Neural cell (in vitro differentiated cells): ENCODE measurements around the gene ZNF444. TPM values are rescaled to one million over a fixed set of nuclear protein-coding genes. Genes with fewer than 3 reads are reported as not detected.

Experiments
- H2AFZ ChIP-seq: fragments of 200-600, 300-800 bp; sonication (generic), shearing (Covaris generic); 2 replicates; pipeline ENCODE4 v1.6.0; 2014; ENCODE audit warnings: low read depth, mild to moderate bottlenecking, antibody characterized with exemption, low read length, moderate library complexity
- H3F3A ChIP-seq: fragments of 200-600 bp; shearing (Covaris generic); 2 replicates; pipeline ENCODE4 v1.6.1; 2016; ENCODE audit warnings: mild to moderate bottlenecking, moderate library complexity, mixed read lengths, antibody characterized with exemption, low read length; ENCODE audit not compliant: insufficient read depth, poor library complexity, severe bottlenecking
- H3K27ac ChIP-seq: fragments of 200-600, 300-800 bp; sonication (generic), shearing (Covaris generic); 2 replicates; pipeline ENCODE4 v1.5.1; 2014; ENCODE audit warnings: mild to moderate bottlenecking, low read length, moderate library complexity
- H3K27me3 ChIP-seq: fragments of 300-800, 200-600 bp; sonication (generic), shearing (Covaris generic); 2 replicates; pipeline ENCODE4 v1.6.0; 2014; ENCODE audit warnings: mild to moderate bottlenecking, low read depth, low read length, moderate library complexity; ENCODE audit not compliant: insufficient read depth
- H3K36me3 ChIP-seq: fragments of 300-800, 200-600 bp; sonication (generic), shearing (Covaris generic); 2 replicates; pipeline ENCODE4 v1.5.1; 2014; ENCODE audit warnings: mild to moderate bottlenecking, antibody characterized with exemption, low read length, moderate library complexity; ENCODE audit not compliant: insufficient read depth
- H3K4me2 ChIP-seq: fragments of 300-800, 200-600 bp; sonication (generic), shearing (Covaris generic); 2 replicates; pipeline ENCODE4 v1.6.0; 2014; ENCODE audit warnings: mild to moderate bottlenecking, low read length
- H3K4me3 ChIP-seq: fragments of 300-800, 200-600 bp; sonication (generic), shearing (Covaris generic); 2 replicates; pipeline ENCODE4 v1.5.1; 2014; ENCODE audit warnings: mild to moderate bottlenecking, low read length, moderate library complexity
- H3K79me2 ChIP-seq: fragments of 200-600 bp; shearing (Covaris generic); replicated peaks from 2 replicates; pipeline ENCODE4 v1.6.0; 2014; ENCODE audit warnings: mild to moderate bottlenecking, low read length, moderate library complexity; ENCODE audit not compliant: insufficient read depth
- H3K9ac ChIP-seq: fragments of 300-800, 200-600 bp; sonication (generic), shearing (Covaris generic); 2 replicates; pipeline ENCODE4 v1.6.1; 2016; ENCODE audit warnings: mild to moderate bottlenecking, low read length, mixed read lengths
- H3K9me2 ChIP-seq: fragments of 200-600 bp; shearing (Covaris generic); 2 replicates; pipeline ENCODE4 v1.6.1; 2016; ENCODE audit warnings: mild to moderate bottlenecking, low read length, mixed read lengths; ENCODE audit not compliant: insufficient read depth
- H3K9me3 ChIP-seq: fragments of 200-600, 300-800 bp; sonication (generic), shearing (Covaris generic); 2 replicates; pipeline ENCODE4 v1.6.1; 2016; ENCODE audit warnings: mild to moderate bottlenecking, mixed run types, low read length, moderate library complexity, mixed read lengths
- H4K20me1 ChIP-seq: fragments of 200-600 bp; shearing (Covaris generic); 2 replicates; pipeline ENCODE4 v1.6.1; 2016; ENCODE audit warnings: mild to moderate bottlenecking, mixed run types; ENCODE audit not compliant: insufficient read depth
- CTCF ChIP-seq: fragments of 450-650 bp; IDR thresholded peaks from 2 replicates; pipeline ENCODE4 v1.5.1; 2014; ENCODE audit warnings: antibody characterized with exemption, mild to moderate bottlenecking, moderate library complexity; ENCODE audit not compliant: poor library complexity, severe bottlenecking
- EP300 ChIP-seq: fragments of 450-650 bp; conservative IDR thresholded peaks from 2 replicates; pipeline ENCODE4 v1.6.1; 2014; ENCODE audit warnings: antibody characterized with exemption, mild to moderate bottlenecking, moderate library complexity; ENCODE audit not compliant: poor library complexity, severe bottlenecking
- EZH2 ChIP-seq: fragments of 200-600, 300-800 bp; shearing (Covaris generic), sonication (generic); IDR thresholded peaks from 2 replicates; pipeline ENCODE4 v1.6.1; 2014; ENCODE audit warnings: antibody characterized with exemption, low read length, borderline replicate concordance, mild to moderate bottlenecking; ENCODE audit not compliant: insufficient read depth, poor library complexity, severe bottlenecking
- MXI1 ChIP-seq: fragments of 450-650 bp; conservative IDR thresholded peaks from 2 replicates; pipeline ENCODE4 v1.6.1; 2014; ENCODE audit warnings: antibody characterized with exemption, mild to moderate bottlenecking; ENCODE audit not compliant: poor library complexity, severe bottlenecking
- POLR2AphosphoS5 ChIP-seq: IDR thresholded peaks from 2 replicates; pipeline ENCODE4 v1.6.1; 2012
- RAD21 ChIP-seq: fragments of 450-650 bp; conservative IDR thresholded peaks from 2 replicates; pipeline ENCODE4 v1.6.1; 2014; ENCODE audit warnings: antibody characterized with exemption, mild to moderate bottlenecking, moderate library complexity
- REST ChIP-seq: IDR thresholded peaks from 2 replicates; pipeline ENCODE4 v1.6.1; 2012; ENCODE audit warnings: borderline replicate concordance
- SMC3 ChIP-seq: fragments of 450-650 bp; conservative IDR thresholded peaks from 2 replicates; pipeline ENCODE4 v1.6.1; 2014; ENCODE audit warnings: antibody characterized with exemption, mild to moderate bottlenecking, moderate library complexity; ENCODE audit not compliant: poor library complexity
- TAF1 ChIP-seq: IDR thresholded peaks from 2 replicates; pipeline ENCODE4 v1.6.1; 2012; ENCODE audit warnings: low read depth
- polyA plus RNA-seq: library from polyadenylated mRNA; depleted of rRNA; stranded (reverse); fragments of >200 nt; gene quantifications from 2 replicates; pipeline ENCODE4 v1.2.3, GENCODE V29; 2014

ZNF444 gene
- polyA plus RNA-seq, 1 donor from 2014 or later = 45.6 TPM

- H3K4me2 ChIP-seq = no peak overlapping the region
- no peaks in the 10 kb centered on the region for H3K27me3 ChIP-seq
- TF ChIP-seq SMC3 (no peak), EP300 (no peak), TAF1 (no peak), CTCF (no peak), RAD21 (no peak)
- peaks cover 12% of the 10 kb centered on the region for H3K79me2 ChIP-seq
- H3F3A ChIP-seq = no peaks in the 10 kb centered on the region
- H3K9ac ChIP-seq = no peak overlapping the region
- H2AFZ ChIP-seq = no peak overlapping the region
- no peak overlapping the region for H3K4me3 ChIP-seq
- peaks cover 6% of the 10 kb centered on the region for H3K9me3 ChIP-seq
- H4K20me1 ChIP-seq = no peaks in the 10 kb centered on the region
- H3K9me2 ChIP-seq = no peaks in the 10 kb centered on the region
- H3K27ac ChIP-seq = no peak overlapping the region
- H3K36me3 ChIP-seq = no peaks in the 10 kb centered on the region
Observed at GRCh38 chr19:56101746-56102535, 39.1 kb upstream of the ZNF444 start.

GRCh38 chr19:56103027-56103614 lies 38.0 kb upstream of the ZNF444 start:
- Histone ChIP-seq H3K79me2 (peaks cover 15% of the 10 kb centered on the region), H3K36me3 (no peaks in the 10 kb centered on the region), H3K27ac (no peak overlapping the region), H2AFZ (no peak overlapping the region), H3K9me2 (no peaks in the 10 kb centered on the region), H3K27me3 (no peaks in the 10 kb centered on the region), H3K9ac (no peak overlapping the region), H3F3A (no peaks in the 10 kb centered on the region), H3K4me2 (no peak overlapping the region), H3K4me3 (no peak overlapping the region), H3K9me3 (peaks cover 6% of the 10 kb centered on the region), H4K20me1 (no peaks in the 10 kb centered on the region)
- TF ChIP-seq SMC3 (no peak), REST (no peak), POLR2AphosphoS5 (no peak), CTCF (no peak), RAD21 (no peak), EZH2 (no peak), EP300 (no peak), MXI1 (no peak)
